ENCODE data around the gene INS.

DNA sequence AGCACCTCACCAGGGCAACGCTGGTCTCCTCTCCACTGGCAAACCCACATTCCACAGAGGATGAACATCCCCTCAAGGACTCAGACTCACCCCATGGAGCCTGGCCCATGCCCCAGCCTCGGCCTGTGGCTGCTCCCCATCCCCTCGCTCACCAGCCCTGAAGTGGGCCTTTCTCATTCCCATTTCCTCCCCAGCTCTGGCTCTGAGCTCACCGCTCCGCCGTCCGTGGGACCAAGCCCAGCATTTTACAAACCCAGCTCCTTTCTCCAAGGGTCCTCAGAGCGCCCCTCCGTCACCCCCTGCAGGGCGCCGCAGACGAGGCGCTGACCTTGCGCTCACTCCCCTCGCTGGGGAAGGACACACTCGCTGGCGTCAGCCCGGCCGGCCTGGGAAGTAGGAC lies 15.0 kb downstream of the INS start:
- TF ChIP-seq CTCF (IDR thresholded peaks at IDR 0.05) (no peak), POLR2A (IDR thresholded peaks at IDR 0.05) (no peak)
